GM21619 (cell line): Measurements from ENCODE around the gene ASTN2.

ENCODE experiments used
- ATAC-seq: cut with Tn5 transposase; IDR thresholded peaks from one replicate; pipeline ENCODE4 v1.9.1; 2021; ENCODE audit not compliant: unreplicated experiment

The ASTN2 gene

GRCh38 chr9:116653348-116654058 lies 761.4 kb downstream of the ASTN2 start:
- ATAC-seq, result no peak

DNA sequence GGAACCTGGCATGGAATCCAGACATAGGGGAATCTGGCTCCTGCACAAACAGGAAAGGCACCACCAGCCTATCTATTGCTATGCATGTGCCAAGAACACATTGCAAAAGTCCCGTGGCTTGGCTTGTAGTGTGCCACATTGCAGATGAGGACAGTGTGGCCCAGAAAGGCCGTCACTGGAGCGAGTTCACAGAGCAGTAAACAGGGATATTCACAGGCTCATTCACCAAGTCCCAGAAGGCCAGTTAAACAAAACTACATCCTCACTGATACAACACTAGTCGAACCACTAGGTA lies 767.4 kb downstream of the ASTN2 start:
- ATAC-seq, result no peak

DNA sequence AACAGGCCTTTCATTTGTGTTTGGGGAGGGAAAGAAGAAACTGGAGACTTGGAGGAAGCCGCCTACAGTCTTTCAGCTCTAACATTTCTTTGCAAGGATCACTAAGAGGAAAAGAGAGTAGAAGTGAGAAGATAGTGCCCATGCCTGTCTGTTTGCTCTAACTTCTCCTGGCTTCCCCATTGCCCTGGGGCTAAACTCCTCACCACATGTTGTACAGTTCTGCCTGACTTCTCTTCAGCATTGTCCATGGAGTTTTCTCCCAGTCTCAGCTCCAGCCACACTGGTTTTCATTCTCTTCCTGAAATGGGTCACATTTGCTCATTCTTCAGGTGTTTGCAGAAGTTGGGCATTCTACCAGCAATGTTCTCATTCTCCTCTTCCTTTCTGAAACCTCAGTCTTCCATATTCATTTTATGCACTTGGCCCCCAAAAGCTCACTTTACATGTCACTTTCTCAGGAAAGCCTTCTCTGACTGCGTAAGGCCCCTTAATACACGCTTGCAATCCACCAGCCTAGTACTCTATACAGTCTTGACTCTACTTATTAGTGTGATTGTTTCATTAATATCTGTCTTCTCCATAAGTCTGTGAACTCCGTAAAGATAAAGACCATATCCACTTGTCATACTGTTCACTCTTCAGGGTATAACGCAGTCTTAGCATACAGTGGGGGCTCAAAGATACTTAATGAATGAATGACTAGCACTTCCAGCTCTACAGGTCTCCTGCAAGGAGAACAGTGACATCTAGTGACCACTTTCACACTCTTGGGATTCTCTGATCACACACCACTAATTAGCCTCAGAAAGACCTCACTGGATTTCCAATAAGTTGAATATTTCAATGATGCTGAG lies 768.0 kb downstream of the ASTN2 start:
- no peak for ATAC-seq

DNA sequence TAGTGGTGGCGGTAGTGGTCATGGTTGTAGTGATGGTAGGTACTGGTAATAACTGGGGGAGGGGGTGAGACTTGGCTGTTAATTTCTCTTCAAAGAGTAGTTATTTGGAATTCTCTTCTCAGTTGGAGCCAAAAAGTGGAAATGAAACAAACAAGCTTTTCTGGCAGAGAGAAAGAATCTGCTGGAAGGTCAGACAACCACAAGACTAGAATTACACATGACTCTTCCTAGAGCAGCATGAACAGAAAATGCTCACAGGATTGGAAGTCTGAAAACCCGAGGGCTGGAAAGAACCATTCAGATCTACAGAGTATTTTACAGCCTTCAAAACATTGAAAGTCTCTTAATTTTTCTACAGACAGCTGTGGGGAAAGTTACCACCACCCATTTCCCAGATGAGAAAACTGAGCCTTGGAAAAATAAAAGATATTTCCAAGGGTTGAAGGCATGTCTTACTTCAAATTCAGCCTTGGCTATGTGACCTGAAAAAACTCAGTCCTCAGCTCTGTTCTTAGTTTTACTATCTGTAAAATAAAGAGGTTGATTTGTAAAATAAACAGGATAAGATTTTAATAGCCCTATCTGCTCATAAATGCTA lies 770.7 kb downstream of the ASTN2 start:
- ATAC-seq, result no peak

GRCh38 chr9:116643691-116644090 lies 771.2 kb downstream of the ASTN2 start:
- no peak for ATAC-seq

DNA sequence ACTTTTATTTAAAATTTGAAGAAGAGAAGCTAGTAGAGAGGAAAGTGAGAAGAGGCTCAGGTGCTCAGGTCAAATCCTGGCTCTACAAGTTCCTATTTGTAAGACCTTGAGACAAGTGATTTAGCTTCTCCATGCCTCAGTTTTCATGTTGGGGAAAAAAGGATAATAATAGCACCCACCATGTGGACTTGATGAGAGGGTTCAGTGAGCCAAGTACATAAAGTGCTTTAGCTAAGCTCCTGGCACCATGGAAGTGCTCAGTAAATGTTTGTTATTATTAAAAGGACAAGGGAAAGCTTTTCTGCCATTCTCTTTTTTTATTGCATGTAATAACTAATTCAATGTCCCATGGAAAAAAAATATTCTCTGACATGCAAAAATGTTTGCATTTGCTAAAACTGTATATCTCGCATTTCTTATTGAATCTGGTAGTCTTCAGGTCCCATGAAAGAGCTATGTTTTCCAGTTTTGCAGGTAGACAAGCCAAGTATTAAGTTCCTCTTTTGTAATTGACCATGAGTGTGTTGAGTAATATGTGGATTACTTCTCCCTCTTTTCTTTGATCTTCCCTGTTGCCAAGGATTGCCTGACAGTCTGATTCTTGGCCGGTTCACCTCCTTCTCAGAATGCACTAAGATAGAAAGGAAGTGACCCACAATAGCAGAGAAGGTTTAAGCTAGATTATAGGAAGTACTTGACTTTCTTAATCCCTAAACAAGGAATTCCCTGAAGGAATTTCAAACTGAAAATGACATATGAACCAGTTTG lies 773.4 kb downstream of the ASTN2 start:
- ATAC-seq, result no peak

- ATAC-seq, result no peak
These were observed 775.6 kb downstream of the ASTN2 start for GRCh38 chr9:116639251-116639741.

- no peak for ATAC-seq
These were observed 778.9 kb downstream of the ASTN2 start for GRCh38 chr9:116635908-116636307.

- ATAC-seq, result no peak
These were observed 781.6 kb downstream of the ASTN2 start for GRCh38 chr9:116632990-116633838.

GRCh38 chr9:116629634-116630033 lies 785.2 kb downstream of the ASTN2 start:
- ATAC-seq, result no peak

- no peak for ATAC-seq
These were observed 786.1 kb downstream of the ASTN2 start for GRCh38 chr9:116628716-116629115.

DNA sequence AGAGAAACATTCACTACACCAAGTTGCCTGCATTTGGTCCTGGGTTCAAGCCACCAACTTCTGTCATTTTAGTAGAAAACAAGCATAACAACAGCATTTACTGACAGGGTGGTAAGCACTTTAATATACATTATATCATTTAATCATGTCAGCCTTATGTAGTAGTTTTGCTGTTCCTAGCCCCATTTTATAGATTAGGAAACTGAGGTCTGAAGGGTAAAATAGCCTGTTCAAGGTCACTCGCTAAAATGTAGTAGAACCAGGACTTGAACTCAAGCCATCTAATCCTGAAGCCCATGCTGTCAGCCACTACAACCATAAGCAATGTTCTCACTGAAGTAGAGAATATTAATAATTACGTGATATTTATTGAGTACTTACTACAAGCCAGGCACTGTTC lies 787.4 kb downstream of the ASTN2 start:
- no peak for ATAC-seq

DNA sequence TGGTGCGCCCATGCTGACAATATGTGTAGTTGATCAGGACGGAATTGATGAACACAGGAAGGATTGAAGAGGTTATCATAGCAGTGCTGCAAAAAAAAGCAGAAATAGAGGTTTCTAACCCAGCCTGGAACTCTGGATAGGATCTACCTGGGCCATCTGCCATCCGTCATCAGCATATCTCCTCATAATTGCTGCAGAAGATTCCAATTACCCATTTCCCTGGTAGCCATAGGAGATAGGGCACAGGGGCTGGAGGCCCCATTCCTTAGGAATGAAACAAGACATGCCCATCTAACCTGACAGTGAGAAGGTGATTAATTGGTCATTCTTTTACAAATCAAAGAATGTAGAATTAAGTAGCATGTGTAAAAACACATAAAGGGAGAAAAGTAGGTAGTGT lies 788.1 kb downstream of the ASTN2 start:
- no peak for ATAC-seq

GRCh38 chr9:116623715-116624114 lies 791.1 kb downstream of the ASTN2 start:
- no peak for ATAC-seq

DNA sequence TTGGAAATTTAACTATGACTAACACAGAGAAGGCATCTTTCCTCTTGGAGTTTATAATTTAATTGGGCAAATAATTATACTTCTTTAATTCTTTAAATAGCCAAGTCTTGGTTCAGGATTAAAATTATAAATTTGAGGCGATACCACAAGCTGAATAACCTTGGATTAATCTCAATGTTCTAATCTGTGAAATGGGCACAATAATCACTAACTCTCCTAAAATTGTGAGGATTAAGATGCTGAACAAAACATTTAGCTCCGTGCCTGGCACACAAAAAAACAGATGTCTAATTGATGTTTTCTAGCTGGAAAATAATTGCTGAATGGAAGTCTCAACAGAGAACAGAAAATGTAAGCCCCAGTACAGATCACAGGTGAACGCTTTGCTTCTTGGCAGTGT lies 797.5 kb downstream of the ASTN2 start:
- ATAC-seq, result no peak

GRCh38 chr9:116616304-116616914 lies 798.4 kb downstream of the ASTN2 start:
- ATAC-seq, result no peak

GRCh38 chr9:116608064-116608463 lies 806.8 kb downstream of the ASTN2 start:
- ATAC-seq, result no peak

DNA sequence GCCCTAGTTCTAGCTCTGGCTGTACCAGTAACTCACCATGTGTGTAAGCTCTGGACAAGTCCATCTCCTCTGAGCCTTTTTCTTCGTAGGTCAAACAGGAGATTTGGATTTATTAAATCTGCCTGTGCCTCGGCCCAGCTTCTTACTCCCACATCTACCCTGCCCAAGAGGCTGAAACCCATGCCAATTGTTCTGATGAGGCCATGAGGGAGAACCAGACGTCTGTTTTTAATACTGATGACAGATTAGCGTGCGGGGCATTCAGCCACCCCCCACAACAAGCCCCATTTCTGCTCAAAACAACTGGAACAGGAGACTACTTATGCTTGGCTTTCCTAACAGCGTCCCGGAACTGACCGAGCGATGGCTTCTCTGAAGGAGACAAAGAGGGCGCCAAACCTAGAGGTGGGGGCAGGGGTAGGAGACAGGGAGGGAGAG lies 808.9 kb downstream of the ASTN2 start:
- no peak for ATAC-seq

GRCh38 chr9:116605060-116605459 lies 809.8 kb downstream of the ASTN2 start:
- ATAC-seq, result no peak

- ATAC-seq, result no peak
These were observed 810.6 kb downstream of the ASTN2 start for GRCh38 chr9:116604251-116604650.
